K562 (cell line): ENCODE data around the gene TEKT2. TPM values are rescaled to one million over a fixed set of nuclear protein-coding genes. Genes with fewer than 3 reads are reported as not detected.

Experiments used
- ADNP ChIP-seq: fragments of 200-800 bp; sonication (Bioruptor generic); IDR thresholded peaks from 2 replicates; pipeline ENCODE4 v1.6.1; 2016; ENCODE audit warnings: missing genetic modification characterization, missing compliant biosample characterization
- CBFB ChIP-seq: sonication (generic); formaldehyde crosslinking; IDR thresholded peaks from 2 replicates; pipeline ENCODE4 v1.4.0; 2020; ENCODE audit warnings: mild to moderate bottlenecking, missing genetic modification reagents
- CHD1 ChIP-seq: fragments of 200-600 bp; sonication (generic); IDR thresholded peaks from one replicate; pipeline ENCODE4 v1.6.1; 2012; ENCODE audit warnings: mild to moderate bottlenecking, moderate library complexity, low read length, inconsistent platforms
- FOXP1 ChIP-seq: sonication (generic); formaldehyde crosslinking; IDR thresholded peaks from 2 replicates; pipeline ENCODE4 v1.8.0; 2022; ENCODE audit warnings: mild to moderate bottlenecking, missing genetic modification reagents
- MAZ ChIP-seq, 2 experiments: fragments of 450-650 bp in 1 of 2; sonication (generic) in 1 of 2; formaldehyde crosslinking; IDR thresholded peaks in 1 of 2; conservative IDR thresholded peaks in 1 of 2; 2 replicates each; pipeline versions ENCODE4 v1.4.0 to v1.5.0; 2020; ENCODE audit warnings: mild to moderate bottlenecking in 1 of 2, missing genetic modification reagents in 1 of 2
- MBD2 ChIP-seq: sonication (generic); IDR thresholded peaks from 2 replicates; pipeline ENCODE4 v1.6.1; 2016; ENCODE audit warnings: low read depth, borderline replicate concordance
- MTA2 ChIP-seq: fragments of 450-650 bp; IDR thresholded peaks from 2 replicates; pipeline ENCODE4 v1.6.1; 2016; ENCODE audit warnings: low read depth
- polyA plus RNA-seq, 8 experiments: library from polyadenylated mRNA; depleted of rRNA in 4 of 8; stranded (reverse) in 5 of 8; unstranded in 3 of 8; fragments of >200 nt; fragmentation: Nextera tagmentation in 2 of 8; fragmentation: Illumina TruSeq in 1 of 8; extraction: Ambion mirVana in 2 of 8; extraction: Trizol in 1 of 8; gene quantifications; 2 replicates each; pipeline versions ENCODE4 v1.2.1 to v1.2.3, GENCODE V29; 2011 to 2014; ENCODE audit warnings: inconsistent platforms in 1 of 8, missing spikeins in 1 of 8
- total RNA-seq, 7 experiments: library from RNA; depleted of rRNA in 6 of 7; stranded (reverse); fragments of >200 nt in 6 of 7; fragmentation: Illumina TruSeq in 2 of 7; extraction: Trizol in 2 of 7; gene quantifications; 2 replicates each; pipeline versions ENCODE4 v1.2.1 to v1.2.3, GENCODE V29; 2011 to 2021; ENCODE audit warnings: low replicate concordance in 1 of 7
- TF ChIP-seq, protein P1 (sequence below): fragments of 450-650 bp; IDR thresholded peaks from 2 replicates; pipeline ENCODE4 v1.6.1; 2016; ENCODE audit warnings: mild to moderate bottlenecking, moderate library complexity
- TF ChIP-seq, protein P2 (sequence below): fragments of 250-450 bp; sonication (Bioruptor Pico); IDR thresholded peaks from 2 replicates; pipeline ENCODE4 v1.4.0; 2020

TEKT2 gene
- total and polyA plus RNA-seq, 9 of the 15 experiments (the other 6 are each of a cell fraction or from before 2014, with no cell fraction given) = 0.06 to 0.94 (median 0.30) TPM; not detected in 1

DNA sequence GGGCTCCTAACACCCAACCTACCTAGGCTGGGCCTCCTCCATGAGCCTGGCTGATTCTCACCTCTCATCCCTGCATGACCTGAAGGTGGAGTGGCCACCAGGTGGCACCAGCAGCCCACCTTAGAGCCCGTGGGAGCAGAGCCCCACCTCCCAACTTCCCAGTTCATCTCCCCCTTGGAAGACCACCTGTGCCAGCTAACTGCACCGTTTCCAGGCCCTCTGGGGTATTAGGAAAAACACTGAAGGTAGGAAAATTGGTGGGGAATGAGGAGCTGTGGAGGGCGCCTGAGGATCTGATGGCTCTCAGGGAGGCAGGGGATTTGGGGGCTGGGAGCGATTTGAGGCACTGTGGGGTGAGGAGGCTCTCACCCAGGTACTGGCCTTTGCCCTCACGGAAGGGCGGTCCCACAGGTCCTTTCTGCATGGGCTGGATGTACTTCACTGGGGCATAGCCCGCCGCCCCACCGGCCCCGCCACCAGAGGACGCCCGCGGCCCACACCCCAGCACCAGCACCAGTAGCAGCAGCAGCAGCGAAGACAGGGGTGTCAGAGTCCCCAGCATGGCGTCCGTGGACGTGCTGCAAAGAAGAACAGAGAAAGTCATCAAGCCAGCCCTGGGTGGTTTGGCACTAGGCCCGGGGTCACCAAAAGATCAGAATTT, 15.9 kb downstream of the TEKT2 start (continued):
- TF ChIP-seq CBFB = peak; percentile 52; the same call in 1 of the 2 replicates
- no peak for TF ChIP-seq ADNP (tag)
- no peak for TF ChIP-seq MTA2
- no peak for TF ChIP-seq CHD1
- peak; percentile 57; the same call in 1 of the 2 replicates for TF ChIP-seq FOXP1 (CRISPR knock-in tag)
- TF ChIP-seq MAZ (CRISPR knock-in tag; conservative IDR thresholded peaks at IDR 0.05 in 1 of 2, IDR thresholded peaks at IDR 0.05 in 1 of 2) = peak; percentile 42 to 63; a peak in 3 of 4 replicates
- TF ChIP-seq, protein P1, sequence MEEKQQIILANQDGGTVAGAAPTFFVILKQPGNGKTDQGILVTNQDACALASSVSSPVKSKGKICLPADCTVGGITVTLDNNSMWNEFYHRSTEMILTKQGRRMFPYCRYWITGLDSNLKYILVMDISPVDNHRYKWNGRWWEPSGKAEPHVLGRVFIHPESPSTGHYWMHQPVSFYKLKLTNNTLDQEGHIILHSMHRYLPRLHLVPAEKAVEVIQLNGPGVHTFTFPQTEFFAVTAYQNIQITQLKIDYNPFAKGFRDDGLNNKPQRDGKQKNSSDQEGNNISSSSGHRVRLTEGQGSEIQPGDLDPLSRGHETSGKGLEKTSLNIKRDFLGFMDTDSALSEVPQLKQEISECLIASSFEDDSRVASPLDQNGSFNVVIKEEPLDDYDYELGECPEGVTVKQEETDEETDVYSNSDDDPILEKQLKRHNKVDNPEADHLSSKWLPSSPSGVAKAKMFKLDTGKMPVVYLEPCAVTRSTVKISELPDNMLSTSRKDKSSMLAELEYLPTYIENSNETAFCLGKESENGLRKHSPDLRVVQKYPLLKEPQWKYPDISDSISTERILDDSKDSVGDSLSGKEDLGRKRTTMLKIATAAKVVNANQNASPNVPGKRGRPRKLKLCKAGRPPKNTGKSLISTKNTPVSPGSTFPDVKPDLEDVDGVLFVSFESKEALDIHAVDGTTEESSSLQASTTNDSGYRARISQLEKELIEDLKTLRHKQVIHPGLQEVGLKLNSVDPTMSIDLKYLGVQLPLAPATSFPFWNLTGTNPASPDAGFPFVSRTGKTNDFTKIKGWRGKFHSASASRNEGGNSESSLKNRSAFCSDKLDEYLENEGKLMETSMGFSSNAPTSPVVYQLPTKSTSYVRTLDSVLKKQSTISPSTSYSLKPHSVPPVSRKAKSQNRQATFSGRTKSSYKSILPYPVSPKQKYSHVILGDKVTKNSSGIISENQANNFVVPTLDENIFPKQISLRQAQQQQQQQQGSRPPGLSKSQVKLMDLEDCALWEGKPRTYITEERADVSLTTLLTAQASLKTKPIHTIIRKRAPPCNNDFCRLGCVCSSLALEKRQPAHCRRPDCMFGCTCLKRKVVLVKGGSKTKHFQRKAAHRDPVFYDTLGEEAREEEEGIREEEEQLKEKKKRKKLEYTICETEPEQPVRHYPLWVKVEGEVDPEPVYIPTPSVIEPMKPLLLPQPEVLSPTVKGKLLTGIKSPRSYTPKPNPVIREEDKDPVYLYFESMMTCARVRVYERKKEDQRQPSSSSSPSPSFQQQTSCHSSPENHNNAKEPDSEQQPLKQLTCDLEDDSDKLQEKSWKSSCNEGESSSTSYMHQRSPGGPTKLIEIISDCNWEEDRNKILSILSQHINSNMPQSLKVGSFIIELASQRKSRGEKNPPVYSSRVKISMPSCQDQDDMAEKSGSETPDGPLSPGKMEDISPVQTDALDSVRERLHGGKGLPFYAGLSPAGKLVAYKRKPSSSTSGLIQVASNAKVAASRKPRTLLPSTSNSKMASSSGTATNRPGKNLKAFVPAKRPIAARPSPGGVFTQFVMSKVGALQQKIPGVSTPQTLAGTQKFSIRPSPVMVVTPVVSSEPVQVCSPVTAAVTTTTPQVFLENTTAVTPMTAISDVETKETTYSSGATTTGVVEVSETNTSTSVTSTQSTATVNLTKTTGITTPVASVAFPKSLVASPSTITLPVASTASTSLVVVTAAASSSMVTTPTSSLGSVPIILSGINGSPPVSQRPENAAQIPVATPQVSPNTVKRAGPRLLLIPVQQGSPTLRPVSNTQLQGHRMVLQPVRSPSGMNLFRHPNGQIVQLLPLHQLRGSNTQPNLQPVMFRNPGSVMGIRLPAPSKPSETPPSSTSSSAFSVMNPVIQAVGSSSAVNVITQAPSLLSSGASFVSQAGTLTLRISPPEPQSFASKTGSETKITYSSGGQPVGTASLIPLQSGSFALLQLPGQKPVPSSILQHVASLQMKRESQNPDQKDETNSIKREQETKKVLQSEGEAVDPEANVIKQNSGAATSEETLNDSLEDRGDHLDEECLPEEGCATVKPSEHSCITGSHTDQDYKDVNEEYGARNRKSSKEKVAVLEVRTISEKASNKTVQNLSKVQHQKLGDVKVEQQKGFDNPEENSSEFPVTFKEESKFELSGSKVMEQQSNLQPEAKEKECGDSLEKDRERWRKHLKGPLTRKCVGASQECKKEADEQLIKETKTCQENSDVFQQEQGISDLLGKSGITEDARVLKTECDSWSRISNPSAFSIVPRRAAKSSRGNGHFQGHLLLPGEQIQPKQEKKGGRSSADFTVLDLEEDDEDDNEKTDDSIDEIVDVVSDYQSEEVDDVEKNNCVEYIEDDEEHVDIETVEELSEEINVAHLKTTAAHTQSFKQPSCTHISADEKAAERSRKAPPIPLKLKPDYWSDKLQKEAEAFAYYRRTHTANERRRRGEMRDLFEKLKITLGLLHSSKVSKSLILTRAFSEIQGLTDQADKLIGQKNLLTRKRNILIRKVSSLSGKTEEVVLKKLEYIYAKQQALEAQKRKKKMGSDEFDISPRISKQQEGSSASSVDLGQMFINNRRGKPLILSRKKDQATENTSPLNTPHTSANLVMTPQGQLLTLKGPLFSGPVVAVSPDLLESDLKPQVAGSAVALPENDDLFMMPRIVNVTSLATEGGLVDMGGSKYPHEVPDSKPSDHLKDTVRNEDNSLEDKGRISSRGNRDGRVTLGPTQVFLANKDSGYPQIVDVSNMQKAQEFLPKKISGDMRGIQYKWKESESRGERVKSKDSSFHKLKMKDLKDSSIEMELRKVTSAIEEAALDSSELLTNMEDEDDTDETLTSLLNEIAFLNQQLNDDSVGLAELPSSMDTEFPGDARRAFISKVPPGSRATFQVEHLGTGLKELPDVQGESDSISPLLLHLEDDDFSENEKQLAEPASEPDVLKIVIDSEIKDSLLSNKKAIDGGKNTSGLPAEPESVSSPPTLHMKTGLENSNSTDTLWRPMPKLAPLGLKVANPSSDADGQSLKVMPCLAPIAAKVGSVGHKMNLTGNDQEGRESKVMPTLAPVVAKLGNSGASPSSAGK = no peak
- TF ChIP-seq, protein P2, sequence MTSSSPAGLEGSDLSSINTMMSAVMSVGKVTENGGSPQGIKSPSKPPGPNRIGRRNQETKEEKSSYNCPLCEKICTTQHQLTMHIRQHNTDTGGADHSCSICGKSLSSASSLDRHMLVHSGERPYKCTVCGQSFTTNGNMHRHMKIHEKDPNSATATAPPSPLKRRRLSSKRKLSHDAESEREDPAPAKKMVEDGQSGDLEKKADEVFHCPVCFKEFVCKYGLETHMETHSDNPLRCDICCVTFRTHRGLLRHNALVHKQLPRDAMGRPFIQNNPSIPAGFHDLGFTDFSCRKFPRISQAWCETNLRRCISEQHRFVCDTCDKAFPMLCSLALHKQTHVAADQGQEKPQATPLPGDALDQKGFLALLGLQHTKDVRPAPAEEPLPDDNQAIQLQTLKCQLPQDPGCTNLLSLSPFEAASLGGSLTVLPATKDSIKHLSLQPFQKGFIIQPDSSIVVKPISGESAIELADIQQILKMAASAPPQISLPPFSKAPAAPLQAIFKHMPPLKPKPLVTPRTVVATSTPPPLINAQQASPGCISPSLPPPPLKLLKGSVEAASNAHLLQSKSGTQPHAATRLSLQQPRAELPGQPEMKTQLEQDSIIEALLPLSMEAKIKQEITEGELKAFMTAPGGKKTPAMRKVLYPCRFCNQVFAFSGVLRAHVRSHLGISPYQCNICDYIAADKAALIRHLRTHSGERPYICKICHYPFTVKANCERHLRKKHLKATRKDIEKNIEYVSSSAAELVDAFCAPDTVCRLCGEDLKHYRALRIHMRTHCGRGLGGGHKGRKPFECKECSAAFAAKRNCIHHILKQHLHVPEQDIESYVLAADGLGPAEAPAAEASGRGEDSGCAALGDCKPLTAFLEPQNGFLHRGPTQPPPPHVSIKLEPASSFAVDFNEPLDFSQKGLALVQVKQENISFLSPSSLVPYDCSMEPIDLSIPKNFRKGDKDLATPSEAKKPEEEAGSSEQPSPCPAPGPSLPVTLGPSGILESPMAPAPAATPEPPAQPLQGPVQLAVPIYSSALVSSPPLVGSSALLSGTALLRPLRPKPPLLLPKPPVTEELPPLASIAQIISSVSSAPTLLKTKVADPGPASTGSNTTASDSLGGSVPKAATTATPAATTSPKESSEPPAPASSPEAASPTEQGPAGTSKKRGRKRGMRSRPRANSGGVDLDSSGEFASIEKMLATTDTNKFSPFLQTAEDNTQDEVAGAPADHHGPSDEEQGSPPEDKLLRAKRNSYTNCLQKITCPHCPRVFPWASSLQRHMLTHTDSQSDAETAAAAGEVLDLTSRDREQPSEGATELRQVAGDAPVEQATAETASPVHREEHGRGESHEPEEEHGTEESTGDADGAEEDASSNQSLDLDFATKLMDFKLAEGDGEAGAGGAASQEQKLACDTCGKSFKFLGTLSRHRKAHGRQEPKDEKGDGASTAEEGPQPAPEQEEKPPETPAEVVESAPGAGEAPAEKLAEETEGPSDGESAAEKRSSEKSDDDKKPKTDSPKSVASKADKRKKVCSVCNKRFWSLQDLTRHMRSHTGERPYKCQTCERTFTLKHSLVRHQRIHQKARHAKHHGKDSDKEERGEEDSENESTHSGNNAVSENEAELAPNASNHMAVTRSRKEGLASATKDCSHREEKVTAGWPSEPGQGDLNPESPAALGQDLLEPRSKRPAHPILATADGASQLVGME (CRISPR knock-in tag) = no peak
- no peak for TF ChIP-seq MBD2
